H1 (cell line): Measurements from ENCODE around the gene TSPAN9. TPM values are rescaled to one million over a fixed set of nuclear protein-coding genes. Genes with fewer than 3 reads are reported as not detected.
A peak's percentile ranks its signal among the peaks of the same experiment; 100 is the strongest.

Experiments used
- CTCF ChIA-PET: fragments of 300-600 bp; sonication (Branson Sonifier 250); formaldehyde crosslinking; loops from one replicate; lab custom pipeline; 2021; ENCODE audit not compliant: partially characterized antibody; lab: Charles Lee
- POLR2A ChIA-PET: fragments of 300-600 bp; sonication (Branson Sonifier 250); formaldehyde crosslinking; loops from one replicate; lab custom pipeline; 2021; ENCODE audit warnings: inconsistent platforms; ENCODE audit not compliant: partially characterized antibody; lab: Charles Lee
- DNase-seq, 2 experiments: peaks; one replicate each; pipeline versions ENCODE4 v3.0.0 to v3.0.0-alpha.2; 2010 to 2022; ENCODE audit warnings: low spot score in 2 of 2, low read depth in 1 of 2, mixed read lengths in 1 of 2
- FAIRE-seq: peaks from 2 replicates; lab custom pipeline; 2011; peaks lifted over from hg19 to GRCh38; lab: Jason Lieb, UNC
- H2AFZ ChIP-seq: 2 replicates; pipeline ENCODE4 v1.8.1; 2012; ENCODE audit warnings: low read length, inconsistent platforms
- H2AK5ac ChIP-seq: 2 replicates; pipeline ENCODE4 v1.6.1; 2013; ENCODE audit warnings: low read depth, low read length
- H2BK120ac ChIP-seq: replicated peaks from 2 replicates; pipeline ENCODE3; 2013; ENCODE audit warnings: low read depth, low read length, inconsistent platforms
- H2BK12ac ChIP-seq: 2 replicates; pipeline ENCODE4 v1.6.1; 2013; ENCODE audit warnings: low read depth, low read length
- H2BK15ac ChIP-seq: 2 replicates; pipeline ENCODE4 v1.6.1; 2013; ENCODE audit warnings: low read length
- H2BK20ac ChIP-seq: 2 replicates; pipeline ENCODE4 v1.6.1; 2013; ENCODE audit warnings: low read length
- H2BK5ac ChIP-seq: 2 replicates; pipeline ENCODE4 v1.6.1; 2013; ENCODE audit warnings: low read depth, low read length
- H3K14ac ChIP-seq: 2 replicates; pipeline ENCODE4 v1.6.1; 2013; ENCODE audit warnings: inconsistent platforms; ENCODE audit not compliant: insufficient read length
- H3K18ac ChIP-seq: 2 replicates; pipeline ENCODE4 v1.6.1; 2013; ENCODE audit warnings: low read length; ENCODE audit errors: extremely low read depth
- H3K23ac ChIP-seq: 2 replicates; pipeline ENCODE4 v1.6.1; 2013; ENCODE audit warnings: inconsistent platforms; ENCODE audit not compliant: insufficient read length
- H3K23me2 ChIP-seq: 2 replicates; pipeline ENCODE4 v1.6.1; 2013; ENCODE audit warnings: low read depth, low read length
- H3K27ac ChIP-seq: 2 replicates; pipeline ENCODE4 v1.6.1; 2011; ENCODE audit warnings: low read depth, low read length, inconsistent platforms
- H3K27me3 ChIP-seq, 4 experiments: replicated peaks in 1 of 4; 1 replicate in 1 of 4; 2 replicates in 3 of 4; pipeline versions ENCODE4 v1.6.1 to v1.8.1; 2011 to 2013; ENCODE audit warnings: low read length in 3 of 4, mild to moderate bottlenecking in 3 of 4, inconsistent platforms in 2 of 4, mixed read lengths in 2 of 4, moderate library complexity in 1 of 4; ENCODE audit not compliant: control insufficient read depth in 3 of 4, insufficient read depth in 3 of 4; ENCODE audit errors: extremely low read depth in 1 of 4
- H3K36me3 ChIP-seq, 4 experiments: 2 replicates each; pipeline versions ENCODE4 v1.6.1 to v1.8.1; 2011 to 2013; ENCODE audit warnings: mild to moderate bottlenecking in 4 of 4, low read length in 3 of 4, moderate library complexity in 2 of 4, control low read depth in 1 of 4, inconsistent platforms in 1 of 4; ENCODE audit not compliant: insufficient read depth in 4 of 4, control insufficient read depth in 2 of 4
- H3K4ac ChIP-seq: replicated peaks from 2 replicates; pipeline ENCODE3; 2013; ENCODE audit warnings: low read length, low read depth, mixed read lengths, inconsistent platforms; ENCODE audit not compliant: insufficient read length
- H3K4me1 ChIP-seq, 4 experiments: replicated peaks in 1 of 4; 1 replicate in 1 of 4; 2 replicates in 3 of 4; pipeline versions ENCODE4 v1.6.1 to v1.8.1; 2011 to 2013; ENCODE audit warnings: low read length in 3 of 4, inconsistent platforms in 2 of 4, mixed read lengths in 1 of 4; ENCODE audit not compliant: insufficient read depth in 4 of 4, control insufficient read depth in 3 of 4
- H3K4me2 ChIP-seq, 2 experiments: 2 replicates each; pipeline versions ENCODE4 v1.6.1 to v1.8.1; 2011 to 2013; ENCODE audit warnings: low read depth in 2 of 2, low read length in 2 of 2, control low read depth in 1 of 2, inconsistent platforms in 1 of 2, mild to moderate bottlenecking in 1 of 2; ENCODE audit not compliant: insufficient read depth in 1 of 2
- H3K4me3 ChIP-seq, 4 experiments: fragments of 200-600, 300-600 bp in 1 of 4; sonication (generic), shearing (Covaris generic), sonication (Bioruptor Twin) in 1 of 4; 2 replicates each; pipeline versions ENCODE4 v1.5.1 to v1.8.1; 2011 to 2016; ENCODE audit warnings: low read length in 4 of 4, low read depth in 3 of 4, control low read depth in 2 of 4, inconsistent platforms in 2 of 4, mild to moderate bottlenecking in 2 of 4, mixed read lengths in 1 of 4, moderate library complexity in 1 of 4; ENCODE audit not compliant: insufficient read depth in 2 of 4; ENCODE audit errors: extremely low read depth in 1 of 4
- H3K56ac ChIP-seq: replicated peaks from 2 replicates; pipeline ENCODE3; 2013; ENCODE audit warnings: low read depth, mild to moderate bottlenecking, mixed read lengths, low read length, inconsistent platforms; ENCODE audit not compliant: insufficient read length
- H3K79me1 ChIP-seq: 2 replicates; pipeline ENCODE4 v1.6.1; 2013; ENCODE audit warnings: low read depth, low read length, control low read depth
- H3K79me2 ChIP-seq, 2 experiments: 2 replicates each; pipeline versions ENCODE4 v1.6.1 to v1.8.1; 2012 to 2013; ENCODE audit warnings: low read length in 2 of 2, mild to moderate bottlenecking in 2 of 2, inconsistent platforms in 1 of 2; ENCODE audit not compliant: insufficient read depth in 2 of 2, control insufficient read depth in 1 of 2
- H3K9ac ChIP-seq, 4 experiments: replicated peaks in 1 of 4; 1 replicate in 1 of 4; 2 replicates in 3 of 4; pipeline versions ENCODE4 v1.6.1 to v1.8.1; 2011 to 2013; ENCODE audit warnings: low read depth in 3 of 4, low read length in 3 of 4, control low read depth in 2 of 4, mild to moderate bottlenecking in 2 of 4, moderate library complexity in 2 of 4, inconsistent platforms in 1 of 4; ENCODE audit errors: extremely low read depth in 1 of 4
- H3K9me3 ChIP-seq, 2 experiments: 2 replicates each; pipeline versions ENCODE4 v1.6.1 to v1.8.1; 2012 to 2013; ENCODE audit warnings: mild to moderate bottlenecking in 2 of 2, moderate library complexity in 2 of 2, control low read depth in 1 of 2, inconsistent platforms in 1 of 2, low read depth in 1 of 2, low read length in 1 of 2, mixed read lengths in 1 of 2; ENCODE audit not compliant: insufficient read depth in 2 of 2
- H4K20me1 ChIP-seq, 2 experiments: replicated peaks in 1 of 2; 2 replicates each; pipeline versions ENCODE3 to v1.8.1; 2011 to 2013; ENCODE audit warnings: inconsistent platforms in 2 of 2, low read length in 2 of 2, mild to moderate bottlenecking in 1 of 2; ENCODE audit not compliant: insufficient read depth in 2 of 2, control insufficient read depth in 1 of 2
- H4K5ac ChIP-seq: 2 replicates; pipeline ENCODE4 v1.6.1; 2013; ENCODE audit warnings: low read length, low read depth, mixed read lengths, inconsistent platforms; ENCODE audit not compliant: insufficient read length
- H4K8ac ChIP-seq: 2 replicates; pipeline ENCODE4 v1.8.0; 2013; ENCODE audit warnings: mild to moderate bottlenecking, moderate library complexity, low read length, inconsistent platforms; ENCODE audit not compliant: insufficient read depth; ENCODE audit errors: extremely low read depth
- H4K91ac ChIP-seq: replicated peaks from 2 replicates; pipeline ENCODE3; 2013; ENCODE audit warnings: low read length, mixed read lengths, inconsistent platforms; ENCODE audit not compliant: insufficient read length
- E2F6 ChIP-seq: IDR thresholded peaks from 2 replicates; pipeline ENCODE4 v1.6.1; 2012; ENCODE audit warnings: inconsistent platforms
- EP300 ChIP-seq, 2 experiments: IDR thresholded peaks; 1 replicate in 1 of 2; 2 replicates in 1 of 2; pipeline ENCODE4 v1.6.1; 2011 to 2012; ENCODE audit warnings: low read depth in 2 of 2, low read length in 2 of 2, mild to moderate bottlenecking in 2 of 2, borderline replicate concordance in 1 of 2, inconsistent platforms in 1 of 2, moderate library complexity in 1 of 2
- GTF2F1 ChIP-seq: IDR thresholded peaks from 2 replicates; pipeline ENCODE4 v1.6.1; 2012; ENCODE audit warnings: low read depth, low read length, improper control_type of control experiment, borderline replicate concordance
- HDAC6 ChIP-seq: IDR thresholded peaks from one replicate; pipeline ENCODE4 v1.7.1; 2012; ENCODE audit warnings: low read depth, mild to moderate bottlenecking, inconsistent platforms, low read length, moderate library complexity
- NANOG ChIP-seq: IDR thresholded peaks from 2 replicates; pipeline ENCODE4 v1.6.1; 2011; ENCODE audit warnings: low read length, low read depth, mild to moderate bottlenecking, inconsistent platforms; ENCODE audit not compliant: insufficient read depth, poor library complexity, severe bottlenecking
- POLR2A ChIP-seq, 2 experiments: IDR thresholded peaks; 1 replicate in 1 of 2; 2 replicates in 1 of 2; pipeline ENCODE4 v1.6.1; 2011; ENCODE audit warnings: low read depth in 2 of 2, low read length in 2 of 2, mild to moderate bottlenecking in 2 of 2; ENCODE audit errors: control extremely low read depth in 1 of 2
- POU5F1 ChIP-seq: IDR thresholded peaks from 2 replicates; pipeline ENCODE4 v1.6.1; 2011; ENCODE audit warnings: low read depth, mild to moderate bottlenecking, low read length, moderate library complexity
- SAP30 ChIP-seq: fragments of 300-600 bp; sonication (generic); IDR thresholded peaks from 2 replicates; pipeline ENCODE4 v1.7.1; 2012; ENCODE audit warnings: low read length, moderate library complexity, mild to moderate bottlenecking, inconsistent platforms; ENCODE audit not compliant: insufficient read depth, insufficient replicate concordance
- SIRT6 ChIP-seq: IDR thresholded peaks from one replicate; pipeline ENCODE4 v1.7.1; 2012; ENCODE audit warnings: low read length, inconsistent platforms
- SIX5 ChIP-seq: IDR thresholded peaks from 2 replicates; pipeline ENCODE4 v1.6.1; 2011; ENCODE audit warnings: mild to moderate bottlenecking, low read depth, low read length
- TAF7 ChIP-seq: optimal IDR thresholded peaks from 2 replicates; pipeline ENCODE3; 2011; ENCODE audit warnings: low read depth, mild to moderate bottlenecking, inconsistent platforms, low read length, moderate library complexity, borderline replicate concordance
- TEAD4 ChIP-seq: IDR thresholded peaks from 2 replicates; pipeline ENCODE4 v1.6.1; 2012; ENCODE audit warnings: low read depth, low read length, inconsistent platforms, mixed read lengths
- WGBS, 2 experiments: shearing (Covaris generic) in 1 of 2; methylation state at CpG; one replicate each; pipeline versions ENCODE4 v1.1.6 to v1.1.7; 2013 to 2015; ENCODE audit warnings: low lambda C conversion rate in 2 of 2, mixed read lengths in 2 of 2, inconsistent platforms in 1 of 2, low coverage in 1 of 2, missing lambda C conversion rate in 1 of 2; ENCODE audit not compliant: insufficient replicate concordance in 2 of 2, insufficient coverage in 1 of 2, insufficient read length in 1 of 2; ENCODE audit errors: extremely low coverage in 1 of 2, missing lambda C conversion rate in 1 of 2; 5-methylcytosine and 5-hydroxymethylcytosine counted together
- polyA plus RNA-seq, 7 experiments: library from polyadenylated mRNA; depleted of rRNA in 3 of 7; stranded (reverse) in 5 of 7; unstranded in 2 of 7; fragments of >200 nt in 5 of 7; fragments of 200-250 nt in 2 of 7; gene quantifications; 1 replicate in 5 of 7; 2 replicates in 1 of 7; 4 replicates in 1 of 7; pipeline versions ENCODE4 v1.2.1 to v1.2.3, GENCODE V29; 2011 to 2013; ENCODE audit warnings: missing spikeins in 2 of 7, mixed read lengths in 2 of 7
- total RNA-seq: library from RNA; stranded (reverse); fragmentation: NEBNext Ultra II Directional; extraction: Animal tissue kit (Norgen Biotek cat#: 25700); gene quantifications from 2 replicates; pipeline ENCODE4 v1.2.1, GENCODE V29; 2021

The TSPAN9 gene
- total and polyA plus RNA-seq, 2 of the 8 experiments (the other 6 are each of a cell fraction or from before 2014, with no cell fraction given), result 11.5 to 29.1 TPM

GRCh38 chr12:3097836-3098235, 20.7 kb downstream of the TSPAN9 start:
- no peak overlapping the region for H2BK5ac ChIP-seq
- no peak for FAIRE-seq
- peaks cover 2% of the 10 kb centered on the region; the same call in 1 of the 2 replicates for H3K79me1 ChIP-seq
- no peaks in the 10 kb centered on the region for H3K79me2 ChIP-seq
- DNase-seq, result no peak
- POLR2A ChIA-PET, result interaction anchor here (0.7 to 1.1 kb wide), 2 partner anchors 13 to 18 kb away, joined by 3 to 4 read pairs; no protein-coding TSS in a partner anchor
- no peak overlapping the region; the same call in 1 of the 2 replicates for H3K27ac ChIP-seq
- no peak overlapping the region for H3K4me2 ChIP-seq
- H2AFZ ChIP-seq, result no peak overlapping the region
- H3K18ac ChIP-seq, result no peak overlapping the region
- H2BK12ac ChIP-seq, result 0 out of 2 replicates have a peak overlapping the region, but pooled peaks have one; percentile 7
- peak overlapping the region in 1 of 4 experiments; percentile 48; a peak in 2 of 7 replicates for H3K9ac ChIP-seq
- no peak overlapping the region for H2BK15ac ChIP-seq
- H2BK20ac ChIP-seq, result no peak overlapping the region
- H3K9me3 ChIP-seq, result peaks cover 5 to 7% of the 10 kb centered on the region in 2 experiments; a peak in 3 of 4 replicates
- no peaks in the 10 kb centered on the region for H3K36me3 ChIP-seq
- no peak overlapping the region for H3K56ac ChIP-seq
- H3K23me2 ChIP-seq, result no peaks in the 10 kb centered on the region
- no peak overlapping the region for H4K91ac ChIP-seq
- no peak overlapping the region for H3K4me3 ChIP-seq
- H3K27me3 ChIP-seq, result no peaks in the 10 kb centered on the region
- H2BK120ac ChIP-seq, result no peak overlapping the region
- H3K14ac ChIP-seq, result no peak overlapping the region
- no peak overlapping the region for H3K23ac ChIP-seq
- CTCF ChIA-PET, result interaction anchor here (1.0 to 1.7 kb wide), 6 partner anchors 14 to 108 kb away, joined by 3 to 7 read pairs (median 4); no protein-coding TSS in a partner anchor
- WGBS, 2 experiments, result 91% methylated on average over 9 of the region's 9 CpGs; no CpG with 5 or more reads in 1 of the 2 experiments
- no peak overlapping the region for H4K8ac ChIP-seq
- H2AK5ac ChIP-seq, result peak overlapping the region; percentile 32; the same call in 1 of the 2 replicates
- no peak overlapping the region for H4K5ac ChIP-seq
- H4K20me1 ChIP-seq, result no peaks in the 10 kb centered on the region
- H3K4ac ChIP-seq, result no peak overlapping the region
- no peaks in the 10 kb centered on the region; a peak in 1 of 7 replicates for H3K4me1 ChIP-seq
- TF ChIP-seq TEAD4 (no peak), POU5F1 (no peak), SAP30 (no peak), SIX5 (no peak), POLR2A (IDR thresholded peaks at IDR 0.05; ENCODE audit: control extremely low read depth in 1 of 2, low read depth in 2 of 2, low read length in 2 of 2) (no peak), E2F6 (no peak), EP300 (IDR thresholded peaks at IDR 0.05; ENCODE audit: borderline replicate concordance in 1 of 2, low read depth in 2 of 2, low read length in 2 of 2) (no peak), HDAC6 (no peak), NANOG (no peak), TAF7 (no peak), SIRT6 (no peak), GTF2F1 (no peak)
